RPMI7951 (cell line): ENCODE results near the gene RHOBTB3. TPM values are rescaled to one million over a fixed set of nuclear protein-coding genes. Genes with fewer than 3 reads are reported as not detected.

Source experiments
- DNase-seq: peaks from one replicate; pipeline ENCODE4 v3.0.0-alpha.2; 2012; ENCODE audit warnings: low read depth
- total RNA-seq: library from RNA; depleted of rRNA; stranded (reverse); fragments of >200 nt; shearing (Covaris generic); gene quantifications from 2 replicates; pipeline ENCODE4 v1.2.3, GENCODE V29; 2014; rRNA removed

Gene RHOBTB3
- total RNA-seq, 1 experiment from 2014 or later, result 64.2 TPM

DNA sequence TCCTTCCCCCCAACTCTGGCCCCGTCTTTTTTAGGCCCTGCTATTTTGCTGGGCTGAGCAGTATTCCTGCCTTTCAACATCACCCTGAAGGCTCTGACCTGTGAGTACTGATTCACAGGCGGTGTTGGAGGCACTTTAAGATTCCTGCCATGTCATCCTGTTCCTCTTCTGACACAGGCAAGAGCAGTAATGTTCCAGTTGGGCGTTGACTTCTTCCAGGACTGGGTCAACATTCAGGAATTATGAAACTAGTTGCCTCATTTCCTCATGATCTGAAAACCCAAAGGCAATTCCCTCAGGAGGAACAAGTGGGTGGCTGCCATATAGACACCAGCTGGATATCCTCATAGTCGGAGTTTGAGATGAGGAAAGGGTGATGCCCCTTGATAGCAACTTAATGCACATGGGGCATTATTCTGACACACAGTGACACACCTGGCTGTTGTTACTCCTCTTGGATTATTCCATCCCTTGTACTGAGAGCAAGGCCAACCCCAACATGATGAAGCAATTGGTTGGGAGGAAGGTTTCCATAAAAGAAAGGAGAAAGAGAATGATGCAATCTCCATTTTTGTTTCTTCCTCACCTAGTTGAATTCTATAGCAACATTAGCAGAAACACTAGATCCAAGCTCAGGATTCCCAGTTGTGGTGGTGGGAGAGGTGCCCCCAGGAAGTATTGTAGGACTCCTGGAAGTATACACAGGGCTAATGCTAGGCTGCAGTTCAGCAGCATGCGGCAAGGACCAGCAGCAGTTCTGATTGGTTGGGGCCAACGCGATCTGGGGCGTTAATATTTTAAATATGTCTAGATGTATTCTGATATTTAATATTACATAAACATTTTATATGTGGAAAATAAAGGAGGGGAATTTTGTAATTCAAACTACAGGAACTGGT lies 111.0 kb downstream of the RHOBTB3 start:
- DNase-seq, result peak; percentile 44

DNA sequence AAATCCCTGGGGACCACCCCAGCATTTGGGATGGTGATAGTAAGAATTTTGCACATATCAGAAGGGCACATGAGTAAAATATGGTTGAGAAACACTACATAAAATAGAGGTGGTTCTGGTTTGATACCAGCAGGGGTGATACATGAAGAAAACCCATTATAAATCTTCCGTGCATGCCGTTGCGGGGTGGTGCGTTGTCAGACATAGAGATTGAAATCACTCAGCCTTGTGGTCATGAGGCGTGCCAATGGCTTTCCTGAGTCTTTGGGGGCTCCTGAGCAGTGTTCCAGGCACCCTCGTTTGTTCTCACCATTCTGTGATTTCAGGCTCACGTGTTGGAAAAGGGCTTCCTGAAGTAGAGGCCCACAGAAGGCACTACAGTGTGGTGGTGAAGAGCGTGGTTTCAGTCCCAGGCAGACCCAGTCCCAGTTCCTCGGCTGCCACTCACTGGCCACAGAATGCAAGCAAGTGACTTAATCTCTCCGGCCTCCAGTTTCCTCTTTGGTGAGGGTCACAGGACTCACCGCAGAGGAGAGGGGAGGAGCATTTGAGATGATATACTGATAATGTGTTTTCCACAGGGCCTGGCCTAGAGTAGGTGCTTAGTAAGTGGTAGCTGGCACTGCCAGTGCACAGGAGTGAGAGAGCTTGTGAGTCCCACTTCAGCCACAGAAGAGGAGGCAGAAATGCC lies 111.9 kb downstream of the RHOBTB3 start:
- peak; percentile 82 for DNase-seq

DNA sequence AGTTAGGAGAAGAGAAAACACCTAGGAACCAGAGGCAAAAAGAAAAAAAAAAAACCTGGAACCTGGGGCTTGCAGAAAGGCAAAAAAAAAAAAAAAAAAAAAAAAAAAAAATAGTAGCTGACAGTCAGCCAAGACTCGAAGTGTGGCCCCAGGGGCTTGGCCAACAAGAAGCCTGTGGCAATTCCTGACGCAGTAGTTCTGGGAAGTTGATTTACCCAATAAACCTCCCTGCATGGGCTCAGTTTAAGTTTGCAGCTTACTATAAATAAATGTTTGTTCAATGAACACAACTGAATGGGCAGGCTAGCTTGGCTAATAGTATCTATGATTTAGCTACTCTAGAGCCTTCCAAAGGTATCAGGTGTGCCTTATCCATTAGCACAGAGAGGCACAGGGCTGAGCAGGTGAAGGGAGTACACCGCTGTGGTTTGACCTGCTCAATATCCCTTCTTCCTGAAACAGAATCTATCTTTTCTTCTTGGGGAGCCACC lies 112.6 kb downstream of the RHOBTB3 start:
- no peak for DNase-seq

- no peak for DNase-seq
These were observed 114.3 kb downstream of the RHOBTB3 start for GRCh38 chr5:95845391-95845790.

Other genes with a start within 250 kb of the RHOBTB3 start
- gene SKIC3, start 176.4 kb upstream of the RHOBTB3 start, total RNA-seq, result 56.6 and 70.9 TPM in 2 replicates
- gene ARSK, start 176.2 kb upstream of the RHOBTB3 start, total RNA-seq, result 8.3 and 11.4 TPM in 2 replicates
- gene GPR150, start 111.2 kb upstream of the RHOBTB3 start, total RNA-seq, result 0.10 TPM in 1 of 2 replicates, not detected in the other
- gene RFESD, start 84.6 kb upstream of the RHOBTB3 start, total RNA-seq, result 2.4 and 4.8 TPM in 2 replicates
- gene SPATA9, start 48.3 kb upstream of the RHOBTB3 start, total RNA-seq, result 0.36 TPM in 1 of 2 replicates, not detected in the other
- 27.0 and 27.9 TPM in 2 replicates for gene GLRX, start 91.4 kb downstream of the RHOBTB3 start, total RNA-seq
- 16.7 and 19.8 TPM in 2 replicates for gene ELL2, start 230.5 kb downstream of the RHOBTB3 start, total RNA-seq